ENCODE results near the gene PLXND1.
A peak's percentile ranks its signal among the peaks of the same experiment; 100 is the strongest.

PLXND1 gene

GRCh38 chr3:129599607-129600006 lies 6.9 kb downstream of the PLXND1 start:
- no peak for DNase-seq

- no peak for DNase-seq
These were observed 7.4 kb downstream of the PLXND1 start for GRCh38 chr3:129599073-129599472.

GRCh38 chr3:129598484-129598883 lies 8.0 kb downstream of the PLXND1 start:
- DNase-seq = no peak

GRCh38 chr3:129598000-129598381 lies 8.5 kb downstream of the PLXND1 start:
- no peak for DNase-seq

- no peak for DNase-seq
These were observed 9.1 kb downstream of the PLXND1 start for GRCh38 chr3:129597087-129597999.

- no peak for DNase-seq
These were observed 10.0 kb downstream of the PLXND1 start for GRCh38 chr3:129596194-129597086.

GRCh38 chr3:129595544-129596193 lies 10.8 kb downstream of the PLXND1 start:
- DNase-seq = no peak

GRCh38 chr3:129594907-129595390 lies 11.5 kb downstream of the PLXND1 start:
- DNase-seq = no peak

GRCh38 chr3:129594409-129594808 lies 12.1 kb downstream of the PLXND1 start:
- DNase-seq = no peak

- DNase-seq = peak; percentile 88
These were observed 12.7 kb downstream of the PLXND1 start for GRCh38 chr3:129593595-129594339.

GRCh38 chr3:129593230-129593594 lies 13.3 kb downstream of the PLXND1 start:
- DNase-seq = no peak

GRCh38 chr3:129592381-129593131 lies 13.9 kb downstream of the PLXND1 start:
- no peak for DNase-seq

- no peak for DNase-seq
These were observed 14.5 kb downstream of the PLXND1 start for GRCh38 chr3:129591932-129592331.

GRCh38 chr3:129590215-129590614 lies 16.3 kb downstream of the PLXND1 start:
- no peak for DNase-seq

- DNase-seq = no peak
These were observed 18.8 kb downstream of the PLXND1 start for GRCh38 chr3:129587566-129588210.

- no peak for DNase-seq
These were observed 19.6 kb downstream of the PLXND1 start for GRCh38 chr3:129586746-129587430.

GRCh38 chr3:129585949-129586657 lies 20.4 kb downstream of the PLXND1 start:
- no peak for DNase-seq

GRCh38 chr3:129584631-129585030 lies 21.8 kb downstream of the PLXND1 start:
- DNase-seq = no peak

- DNase-seq = no peak
These were observed 23.2 kb downstream of the PLXND1 start for GRCh38 chr3:129583289-129583688.

- no peak for DNase-seq
These were observed 23.7 kb downstream of the PLXND1 start for GRCh38 chr3:129582799-129583198.
